NCI-H345 (cell line): ENCODE measurements around the gene ARHGAP45.

ENCODE experiments used
- DNase-seq: peaks from one replicate; lab custom pipeline; 2025; lab: John Stamatoyannopoulos, UW

Gene ARHGAP45

GRCh38 chr19:1133471-1133929 is 66.5 kb downstream of the ARHGAP45 start:
- no peak for DNase-seq

DNA sequence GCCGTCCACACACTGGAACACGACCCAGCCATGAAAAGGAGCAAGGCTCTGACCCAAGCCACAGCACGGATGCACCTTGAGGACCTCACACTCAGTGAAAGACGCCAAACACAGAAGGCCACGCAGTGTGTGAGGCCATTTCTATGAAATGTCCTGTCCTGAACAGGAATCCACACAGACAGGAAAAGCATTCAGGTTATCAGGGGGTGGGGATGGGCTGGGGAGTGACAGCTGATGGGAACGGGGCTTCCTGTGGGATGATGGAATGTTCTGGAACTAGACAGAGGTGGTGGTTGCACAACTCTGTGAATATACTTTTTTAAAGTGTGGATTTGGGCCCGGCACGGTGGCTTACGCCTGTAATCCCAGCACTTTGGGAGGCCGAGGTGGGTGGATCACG is 67.5 kb downstream of the ARHGAP45 start:
- DNase-seq, result no peak

DNA sequence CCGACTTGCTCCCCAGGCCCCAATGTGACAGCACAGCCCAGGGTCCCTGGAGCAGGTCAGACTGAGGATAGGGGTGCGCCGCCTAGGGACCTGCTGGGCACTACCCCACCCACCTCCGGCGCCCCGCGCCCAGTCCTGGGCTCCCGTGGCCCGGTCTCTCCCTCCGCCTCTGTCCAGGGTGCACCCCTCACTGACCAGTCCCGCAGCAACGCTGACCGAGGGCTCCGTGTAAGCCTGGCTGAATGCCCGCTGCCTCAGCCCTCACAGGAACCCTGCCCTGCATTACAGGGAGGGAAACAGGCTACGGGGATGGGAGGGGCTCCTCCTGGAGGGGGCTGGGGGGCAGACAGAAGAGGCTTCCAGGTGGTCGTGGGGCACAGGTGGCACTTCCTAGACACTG is 68.5 kb downstream of the ARHGAP45 start:
- no peak for DNase-seq

DNA sequence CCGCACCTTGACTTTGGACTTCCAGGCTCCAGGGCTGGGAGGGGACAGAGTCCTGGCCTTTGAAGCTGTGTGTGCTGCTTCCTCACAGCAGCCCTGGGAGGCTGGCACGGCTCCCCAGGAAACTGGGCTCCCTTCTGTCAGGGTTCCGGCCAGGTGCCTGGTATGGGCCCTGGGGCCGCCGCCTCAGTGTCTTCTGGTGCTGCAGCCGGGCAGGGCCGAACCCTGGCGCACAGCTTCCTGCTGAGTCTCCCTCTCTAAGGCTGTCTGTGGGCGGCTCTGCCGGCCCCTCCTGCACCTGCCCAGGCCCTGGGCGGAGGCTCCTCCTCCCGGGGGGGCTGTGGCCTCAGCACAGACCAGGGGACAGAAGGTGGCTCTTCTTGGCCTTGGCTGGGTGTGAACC is 69.2 kb downstream of the ARHGAP45 start:
- DNase-seq, result no peak
